ENCODE data around the gene KCND2.

KCND2 gene

DNA sequence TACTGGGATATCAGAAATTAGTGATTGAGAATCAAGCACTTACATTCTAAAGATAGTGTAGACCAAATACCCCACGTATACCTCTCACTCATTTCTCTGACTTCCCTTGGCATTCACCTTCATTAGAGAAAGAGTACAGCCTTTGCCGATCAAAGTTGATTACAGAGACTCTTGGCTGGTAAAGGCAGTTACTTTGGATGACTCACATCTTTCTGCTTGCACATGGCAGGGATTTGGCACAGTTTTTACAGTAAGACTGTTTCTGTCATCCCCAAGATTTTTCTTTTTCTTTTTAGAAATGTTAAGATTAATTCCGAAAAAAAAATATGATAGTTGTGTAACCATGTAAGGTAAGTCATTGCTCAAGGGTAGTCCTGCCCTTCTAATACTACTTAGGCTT lies 442.0 kb downstream of the KCND2 start:
- no peak for DNase-seq

DNA sequence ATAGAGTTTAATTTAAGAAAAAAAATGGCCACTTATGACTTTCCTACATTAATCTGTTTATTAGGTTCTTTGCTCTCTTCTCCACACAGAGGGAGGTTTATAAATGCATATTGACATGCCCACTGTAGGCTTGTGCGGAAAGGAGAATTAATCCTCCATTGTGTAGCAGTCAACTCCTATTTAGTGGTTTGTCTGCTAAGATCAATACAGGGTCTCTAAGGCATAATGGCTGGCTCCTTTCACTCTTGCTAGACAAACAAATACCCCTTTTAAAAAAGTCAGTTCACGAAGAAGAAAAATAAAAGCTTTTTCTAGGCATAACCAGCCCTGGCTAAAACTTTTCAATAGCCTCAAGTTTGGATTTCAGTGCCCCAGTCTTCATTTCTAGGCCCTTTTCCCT lies 443.3 kb downstream of the KCND2 start:
- no peak for DNase-seq

DNA sequence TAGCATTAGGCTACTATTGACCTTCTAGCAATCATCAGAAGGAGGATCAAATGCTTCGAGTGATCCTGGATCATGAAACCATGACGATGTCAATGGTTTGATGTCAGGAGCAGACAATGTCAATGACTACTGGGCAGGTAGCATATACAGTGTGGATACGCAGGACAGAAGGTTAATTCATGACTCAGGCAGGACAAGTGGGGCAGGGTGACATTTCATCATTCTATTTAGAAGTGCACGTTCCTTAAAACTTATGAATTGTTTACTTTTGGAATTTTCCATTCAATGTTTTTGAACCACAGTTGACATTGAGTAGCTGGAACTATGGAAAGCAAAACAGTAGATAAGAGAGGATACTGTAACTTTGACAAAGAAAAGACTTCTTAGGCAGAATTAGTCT lies 444.2 kb downstream of the KCND2 start:
- no peak for DNase-seq

- DNase-seq, result no peak
These were observed 445.4 kb downstream of the KCND2 start for GRCh38 chr7:120718361-120718760.

DNA sequence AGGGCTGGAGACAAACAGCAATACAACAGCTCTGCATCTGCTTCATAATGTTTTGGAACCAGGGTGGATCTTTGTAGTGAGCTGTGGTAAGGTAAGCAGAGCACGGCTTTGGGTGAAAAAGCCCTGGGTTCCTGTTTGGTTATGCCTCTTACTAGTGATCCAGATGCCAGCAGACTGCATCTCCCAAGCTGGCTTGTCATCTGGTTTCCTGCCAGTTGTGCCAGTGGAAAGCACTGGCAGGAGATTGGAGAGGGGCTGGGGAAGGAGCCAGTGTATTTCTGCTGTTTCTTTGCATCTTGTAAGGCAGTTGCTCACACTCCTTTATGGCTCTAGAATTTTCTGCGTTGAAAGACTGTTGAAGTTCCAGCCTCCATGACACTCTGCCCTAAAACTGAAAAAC lies 447.3 kb downstream of the KCND2 start:
- no peak for DNase-seq

GRCh38 chr7:120723465-120724385 lies 450.8 kb downstream of the KCND2 start:
- no peak for DNase-seq

DNA sequence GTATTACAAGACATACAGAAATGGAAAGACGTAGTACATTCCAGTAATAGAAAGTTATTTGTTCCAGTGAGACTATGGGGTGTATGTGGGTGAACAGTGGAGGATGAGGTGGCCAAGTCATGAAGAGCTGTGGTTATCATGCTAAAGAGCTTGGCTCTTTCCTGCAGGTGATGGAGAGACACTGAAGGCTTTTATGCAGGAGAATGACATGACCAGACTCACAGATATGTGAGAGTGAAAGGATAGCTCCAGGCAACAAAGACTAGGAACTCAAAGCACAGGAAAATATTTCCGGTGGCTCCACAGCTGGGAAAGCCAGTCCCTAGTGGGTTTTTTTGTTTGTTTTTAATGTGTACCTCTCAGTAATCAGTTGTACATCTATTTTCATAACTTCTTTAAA lies 451.5 kb downstream of the KCND2 start:
- DNase-seq, result no peak

- no peak for DNase-seq
These were observed 452.0 kb downstream of the KCND2 start for GRCh38 chr7:120724955-120725354.

DNA sequence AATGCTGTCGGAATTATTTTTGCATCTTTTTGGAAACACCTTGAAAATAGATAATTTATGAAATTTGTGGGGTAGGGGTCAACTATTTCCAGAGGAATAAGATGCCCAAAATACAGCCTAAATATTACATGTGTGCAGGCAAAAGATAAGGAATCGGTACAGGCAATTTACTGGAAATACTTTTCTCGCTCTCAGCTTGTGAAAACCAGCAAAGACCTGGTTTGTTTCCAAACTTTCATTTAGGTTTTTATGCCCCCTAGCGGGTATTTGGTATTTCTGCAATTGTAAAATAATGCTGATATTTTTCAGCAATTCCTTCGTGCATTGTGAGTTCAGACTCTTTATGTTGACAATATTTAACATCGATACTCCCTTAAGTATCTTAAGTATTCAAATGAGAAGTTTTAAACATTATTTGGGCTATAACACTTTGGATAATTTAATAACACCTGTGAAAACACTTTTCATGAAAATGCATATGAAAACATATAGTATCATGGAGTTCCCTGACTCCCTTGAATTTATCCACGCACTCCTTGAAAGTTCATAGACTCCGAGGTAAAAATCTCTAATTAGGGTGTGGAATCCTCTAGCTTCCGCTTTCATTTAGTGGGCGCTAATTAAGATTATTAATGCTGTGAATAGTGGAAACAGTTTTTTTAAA lies 452.5 kb downstream of the KCND2 start:
- no peak for DNase-seq

GRCh38 chr7:120729245-120729644 lies 456.3 kb downstream of the KCND2 start:
- DNase-seq, result no peak

- DNase-seq, result no peak
These were observed 458.3 kb downstream of the KCND2 start for GRCh38 chr7:120731271-120731670.

GRCh38 chr7:120732256-120732655 lies 459.3 kb downstream of the KCND2 start:
- no peak for DNase-seq

- DNase-seq, result no peak
These were observed 460.2 kb downstream of the KCND2 start for GRCh38 chr7:120733143-120733542.

DNA sequence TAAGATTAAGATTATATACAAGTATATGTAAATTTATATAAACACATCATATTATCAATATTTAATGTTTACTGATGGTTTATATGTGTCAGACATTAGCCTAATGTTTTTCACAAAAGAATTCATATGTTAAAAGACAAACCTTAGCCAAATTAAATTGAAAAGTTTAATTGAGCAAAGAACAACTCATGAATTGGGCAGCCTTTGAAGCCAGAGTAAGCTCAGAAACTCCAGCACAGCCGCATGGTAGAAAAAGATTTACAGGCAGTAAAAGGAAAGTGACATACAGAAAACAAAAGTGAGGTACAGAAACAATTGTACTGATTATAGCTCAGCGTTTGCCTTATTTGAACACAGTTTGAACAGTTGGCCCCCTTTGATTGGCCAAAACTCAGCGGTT lies 460.9 kb downstream of the KCND2 start:
- DNase-seq, result no peak

- no peak for DNase-seq
These were observed 462.8 kb downstream of the KCND2 start for GRCh38 chr7:120735791-120736190.

GRCh38 chr7:120738816-120739215 lies 465.8 kb downstream of the KCND2 start:
- no peak for DNase-seq

DNA sequence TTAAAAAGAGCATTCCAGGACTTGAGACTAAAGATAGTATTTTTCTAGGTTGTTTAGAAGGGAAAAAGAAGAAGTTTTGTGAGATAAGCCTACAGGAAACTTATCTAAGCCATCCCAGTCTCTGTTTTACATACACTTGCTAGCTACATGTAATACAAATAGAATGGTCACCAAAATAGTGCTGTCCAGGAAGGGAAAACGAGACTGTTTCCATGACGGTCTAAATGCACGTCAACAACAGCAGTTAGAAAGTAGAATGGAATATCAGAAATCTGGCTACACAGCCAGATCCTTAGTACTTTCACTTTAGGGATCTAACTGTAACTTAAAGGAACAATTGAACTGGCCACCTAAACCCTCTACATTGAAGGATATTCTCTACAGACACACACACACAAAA lies 467.4 kb downstream of the KCND2 start:
- DNase-seq, result no peak

DNA sequence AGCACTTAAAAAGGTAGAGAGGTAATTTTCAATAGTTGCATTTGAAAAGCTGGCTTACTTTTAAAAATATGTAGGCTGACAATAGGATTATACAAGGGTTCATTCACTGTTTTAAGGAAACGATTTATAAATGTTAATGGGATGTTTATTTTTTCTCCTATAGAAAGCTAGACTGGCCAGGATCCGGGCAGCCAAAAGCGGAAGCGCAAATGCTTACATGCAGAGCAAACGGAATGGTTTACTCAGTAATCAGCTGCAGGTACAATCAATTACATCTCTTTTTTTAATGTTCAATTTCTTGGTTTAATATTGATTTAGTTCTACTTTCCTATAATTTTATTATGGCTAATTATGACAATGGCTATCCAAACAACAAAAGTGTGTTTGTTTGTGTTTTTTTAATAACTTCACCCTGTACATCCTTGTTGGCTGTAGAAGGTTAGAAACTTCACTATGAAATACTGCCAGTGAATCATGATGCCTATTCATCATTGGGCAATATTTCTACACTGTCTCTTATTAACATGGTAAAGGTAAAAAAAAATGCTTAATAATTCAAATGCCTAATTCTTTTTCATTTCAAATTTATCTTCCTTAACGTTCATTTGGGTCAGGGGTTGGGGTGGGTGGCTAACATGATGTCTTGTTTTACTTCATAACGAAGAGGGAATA lies 468.5 kb downstream of the KCND2 start:
- DNase-seq, result no peak

GRCh38 chr7:120742372-120742771 lies 469.4 kb downstream of the KCND2 start:
- no peak for DNase-seq

DNA sequence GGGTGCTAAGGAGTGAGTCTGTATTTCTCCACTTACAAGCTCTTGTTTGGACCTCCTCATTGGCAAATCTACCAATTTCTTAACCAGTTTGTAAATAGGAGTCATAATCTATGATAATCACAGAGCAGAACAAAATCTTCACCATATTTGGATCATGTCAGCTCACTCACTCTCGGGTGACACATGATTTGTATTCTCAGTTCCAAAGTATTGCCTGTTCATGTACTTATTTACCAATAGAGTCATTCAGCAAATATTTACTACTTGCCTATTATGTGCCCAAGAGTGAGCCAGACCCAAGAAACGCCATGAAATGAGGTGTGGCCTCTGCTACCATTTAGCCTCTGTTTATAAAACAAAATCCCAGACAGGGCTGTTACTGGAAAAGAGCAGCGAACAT lies 470.2 kb downstream of the KCND2 start:
- DNase-seq, result no peak

- DNase-seq, result no peak
These were observed 487.1 kb downstream of the KCND2 start for GRCh38 chr7:120760050-120760449.

- DNase-seq, result no peak
These were observed 487.9 kb downstream of the KCND2 start for GRCh38 chr7:120760851-120761250.

DNA sequence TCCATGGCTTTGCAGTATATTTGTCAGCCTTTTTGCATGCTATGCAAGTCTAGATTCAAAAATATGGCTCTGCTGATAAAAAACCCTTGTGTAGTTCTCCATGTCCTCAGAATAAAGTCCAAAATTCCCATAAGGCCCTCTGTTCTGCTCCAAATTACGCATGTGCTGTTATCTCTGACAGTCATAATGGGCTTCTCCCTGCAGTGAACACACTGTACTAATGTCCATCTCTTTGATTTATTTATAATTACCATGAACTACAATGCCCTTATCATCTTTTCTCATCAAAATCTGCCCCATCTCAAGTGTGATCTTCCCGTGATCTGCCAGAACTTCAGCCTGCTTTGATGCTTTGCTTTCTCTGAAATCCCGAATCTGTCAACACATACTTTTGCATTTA lies 497.2 kb downstream of the KCND2 start:
- no peak for DNase-seq

DNA sequence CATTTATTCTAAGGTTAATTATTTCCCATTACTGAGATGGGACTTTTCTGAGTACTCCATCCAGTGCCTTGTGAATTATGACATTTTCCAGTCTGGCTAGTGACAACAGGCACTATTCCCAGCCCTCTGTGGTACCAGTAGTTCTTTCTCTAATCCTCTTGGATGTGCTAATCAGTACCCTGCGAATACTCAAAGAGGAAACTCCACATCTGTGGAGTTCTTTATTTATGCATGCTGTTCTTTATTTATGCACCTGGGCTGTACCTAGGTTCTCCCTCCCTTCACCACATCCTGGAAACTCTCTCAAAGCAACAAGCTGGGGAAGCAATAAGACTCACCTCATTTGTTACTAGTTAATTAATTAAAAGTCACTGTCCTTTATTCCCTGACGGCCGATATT lies 501.5 kb downstream of the KCND2 start:
- DNase-seq, result no peak
